Measurements from ENCODE around the gene EXTL2. TPM values are rescaled to one million over a fixed set of nuclear protein-coding genes. Genes with fewer than 3 reads are reported as not detected.
"Not testable (repeated sequence)": the region's sequence is repeated elsewhere in the genome, so short reads cannot be mapped to it uniquely, and the experiment has no call there.

Gene EXTL2
- total RNA-seq, 1 experiment from 2014 or later: 26.3 TPM

GRCh38 chr1:100860397-100860991, 34.1 kb downstream of the EXTL2 start:
- DNase-seq (ENCODE audit: low read depth): peak; percentile 28

DNA sequence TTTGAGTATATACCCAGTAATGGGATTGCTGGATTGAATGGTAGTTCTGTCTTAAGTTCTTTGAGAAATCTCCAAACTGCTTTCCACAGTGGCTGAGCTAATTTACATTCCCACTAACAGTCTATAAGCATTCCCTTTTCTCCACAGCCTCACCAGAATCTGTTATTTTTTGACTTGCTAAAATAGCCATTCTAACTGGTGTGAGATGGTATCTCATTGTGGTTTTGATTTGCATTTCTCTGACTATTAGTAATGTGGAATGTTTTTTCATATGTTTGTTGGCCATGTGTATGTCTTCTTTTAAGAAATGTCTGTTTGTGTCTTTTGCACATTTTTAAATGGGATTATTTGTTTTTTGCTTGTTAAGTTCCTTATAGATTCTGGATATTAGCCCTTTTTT, 39.5 kb downstream of the EXTL2 start:
- DNase-seq (ENCODE audit: low read depth): not testable (repeated sequence)

- no peak for DNase-seq (ENCODE audit: low read depth)
Observed at GRCh38 chr1:100852976-100853375, 41.7 kb downstream of the EXTL2 start.

GRCh38 chr1:100851726-100852125, 42.9 kb downstream of the EXTL2 start:
- no peak for DNase-seq (ENCODE audit: low read depth)

DNA sequence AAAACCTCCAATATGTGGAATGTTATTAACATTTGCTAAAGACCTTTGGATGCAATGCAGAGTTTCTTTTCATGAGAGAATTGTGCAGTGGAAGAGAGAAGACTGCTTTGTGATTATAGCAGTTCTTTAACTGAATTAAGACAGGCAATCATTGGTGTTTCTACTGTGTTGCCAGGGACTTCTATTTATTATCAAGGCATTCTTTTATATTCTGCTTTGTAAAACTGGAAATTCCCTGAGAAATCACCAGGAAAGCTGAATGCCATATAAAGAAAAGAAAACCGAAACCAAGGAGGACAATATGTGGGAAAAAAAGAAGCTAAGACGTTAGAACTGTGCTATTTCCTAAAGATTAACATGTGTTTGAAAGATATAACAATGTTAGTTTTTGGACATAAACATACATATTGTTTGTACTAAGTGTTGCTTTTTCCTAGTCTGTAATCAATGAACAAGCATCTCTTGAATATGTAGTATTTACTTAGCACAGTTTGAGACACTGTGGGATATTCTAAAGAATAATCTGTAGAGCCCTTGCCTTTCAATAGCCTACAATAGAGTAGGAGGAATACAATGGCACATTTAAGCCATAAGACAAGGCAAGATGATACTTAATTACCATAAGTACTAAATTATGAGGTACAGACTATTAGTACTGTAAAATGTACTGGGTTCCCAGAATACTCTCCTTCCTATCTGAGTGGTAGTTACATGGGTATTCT, 47.1 kb downstream of the EXTL2 start:
- DNase-seq (ENCODE audit: low read depth): peak; percentile 37

GRCh38 chr1:100843160-100843559, 51.5 kb downstream of the EXTL2 start:
- not testable (repeated sequence) for DNase-seq (ENCODE audit: low read depth)

DNA sequence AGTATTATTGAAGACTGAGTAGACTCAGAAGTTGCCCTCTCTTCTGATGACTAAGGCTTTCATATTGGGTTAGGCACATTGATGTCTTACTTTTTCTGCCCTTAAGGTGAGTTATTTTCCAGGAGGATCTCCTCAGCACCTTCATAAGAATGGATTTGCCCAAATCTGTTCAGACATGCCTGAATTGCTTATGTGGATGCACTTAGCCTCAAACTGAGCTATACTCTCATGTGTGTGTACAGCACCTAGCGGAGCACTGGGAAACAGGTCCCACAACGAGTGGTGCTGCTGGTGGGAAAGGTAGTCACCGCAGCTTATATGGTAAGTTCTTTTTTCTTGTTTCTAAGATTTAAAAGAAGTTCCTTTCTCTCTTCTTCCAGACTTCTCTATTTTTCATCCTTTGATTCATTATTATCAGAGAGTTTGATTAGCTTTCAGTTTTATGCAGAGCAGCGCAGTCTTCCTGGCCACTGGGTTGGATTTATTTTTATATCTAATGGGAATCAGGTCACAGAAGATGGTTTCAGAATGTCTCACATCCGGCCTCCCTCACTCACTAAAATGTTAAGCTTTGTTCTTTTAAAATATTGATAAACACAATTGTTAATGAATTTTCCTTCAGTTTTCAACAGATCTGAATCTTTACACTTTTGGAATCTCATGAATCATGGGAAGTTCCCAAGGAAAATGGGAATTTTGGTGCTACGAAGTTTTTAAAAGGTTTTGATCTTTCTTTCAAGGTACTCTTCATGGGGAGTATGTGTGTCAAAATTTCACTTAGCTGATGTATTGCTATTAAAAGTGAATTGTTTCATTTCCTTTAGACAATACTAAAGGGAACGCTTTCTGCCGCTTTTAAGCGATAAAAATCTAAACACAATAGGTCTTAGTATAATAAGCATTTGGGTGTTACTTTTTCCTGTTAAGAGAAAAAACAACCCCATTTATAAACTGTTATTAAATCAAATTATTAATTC, 58.5 kb downstream of the EXTL2 start:
- DNase-seq (ENCODE audit: low read depth): peak; percentile 48

- DNase-seq (ENCODE audit: low read depth): peak; percentile 28
Observed at GRCh38 chr1:100834777-100835660, 59.6 kb downstream of the EXTL2 start.

- no peak for DNase-seq (ENCODE audit: low read depth)
Observed at GRCh38 chr1:100832694-100833428, 61.8 kb downstream of the EXTL2 start.

DNA sequence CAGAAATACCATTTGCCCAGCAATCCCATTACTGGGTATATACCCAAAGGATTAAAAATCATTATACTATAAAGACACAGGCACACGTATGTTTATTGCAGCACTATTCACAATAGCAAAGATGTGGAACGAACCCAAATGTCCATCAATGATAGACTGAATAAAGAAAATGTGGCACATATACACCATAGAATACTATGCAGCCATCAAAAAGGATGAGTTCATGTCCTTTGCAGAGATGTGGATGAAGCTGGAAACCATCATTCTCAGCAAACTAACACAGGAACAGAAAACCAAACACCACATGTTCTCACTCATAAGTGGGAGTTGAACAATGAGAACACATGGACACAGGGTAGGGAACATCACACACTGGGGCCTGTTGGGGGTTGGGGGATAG, 69.0 kb downstream of the EXTL2 start:
- DNase-seq (ENCODE audit: low read depth): not testable (repeated sequence)

Other genes starting within 250 kb of the EXTL2 start
- 58.1 and 81.5 TPM in 2 replicates for gene VCAM1, start 175.1 kb downstream of the EXTL2 start, total RNA-seq (2014; rRNA removed; shearing (Covaris generic))
- gene SLC30A7, start 1.2 kb upstream of the EXTL2 start, total RNA-seq (2014; rRNA removed; shearing (Covaris generic)): 69.5 and 70.4 TPM in 2 replicates
- gene DPH5, start 130.9 kb upstream of the EXTL2 start, total RNA-seq (2014; rRNA removed; shearing (Covaris generic)): 66.0 and 70.4 TPM in 2 replicates